SK-N-SH treated with all-trans-retinoic acid at 6 μM for 48 hours (cell line): ENCODE results near the gene TLL1.

ENCODE experiments used
- ARNTL ChIP-seq: fragments of 450-650 bp; formaldehyde crosslinking; IDR thresholded peaks from 2 replicates; pipeline ENCODE4 v1.5.0; 2020; ENCODE audit warnings: low read depth, mild to moderate bottlenecking, moderate library complexity, borderline replicate concordance
- CREB5 ChIP-seq: fragments of 250-450 bp; sonication (Bioruptor Pico); IDR thresholded peaks from 2 replicates; pipeline ENCODE4 v1.5.1; 2020; ENCODE audit warnings: low read depth, mild to moderate bottlenecking, moderate library complexity
- CSDC2 ChIP-seq: fragments of 250-450 bp; sonication (Bioruptor Pico); IDR thresholded peaks from 2 replicates; pipeline ENCODE4 v1.5.0; 2020; ENCODE audit warnings: mild to moderate bottlenecking, moderate library complexity
- ESRRG ChIP-seq: fragments of 250-450 bp; sonication (Bioruptor Pico); IDR thresholded peaks from 2 replicates; pipeline ENCODE4 v1.6.1; 2021; ENCODE audit warnings: mild to moderate bottlenecking
- GLIS3 ChIP-seq: fragments of 250-450 bp; sonication (Bioruptor Pico); IDR thresholded peaks from 2 replicates; pipeline ENCODE4 v1.5.0; 2020; ENCODE audit warnings: mild to moderate bottlenecking, moderate library complexity
- OSR1 ChIP-seq: fragments of 250-450 bp; sonication (Bioruptor Pico); IDR thresholded peaks from 2 replicates; pipeline ENCODE4 v1.8.0; 2022; ENCODE audit warnings: moderate library complexity, mild to moderate bottlenecking, inconsistent platforms
- PATZ1 ChIP-seq: fragments of 250-450 bp; sonication (Bioruptor Pico); IDR thresholded peaks from 2 replicates; pipeline ENCODE4 v1.8.0; 2020; ENCODE audit warnings: mild to moderate bottlenecking, moderate library complexity, borderline replicate concordance
- PPARA ChIP-seq: fragments of 250-450 bp; sonication (Bioruptor Pico); IDR thresholded peaks from 2 replicates; pipeline ENCODE4 v1.5.0; 2020; ENCODE audit warnings: mild to moderate bottlenecking, borderline replicate concordance
- RARB ChIP-seq: fragments of 250-450 bp; sonication (Bioruptor Pico); IDR thresholded peaks from 2 replicates; pipeline ENCODE4 v1.8.0; 2021; ENCODE audit warnings: mild to moderate bottlenecking, moderate library complexity
- SNAI2 ChIP-seq: fragments of 250-450 bp; sonication (Bioruptor Pico); IDR thresholded peaks from 2 replicates; pipeline ENCODE4 v1.5.0; 2020; ENCODE audit warnings: mild to moderate bottlenecking, moderate library complexity
- TCF4 ChIP-seq: fragments of 250-450 bp; sonication (Bioruptor Pico); IDR thresholded peaks from 2 replicates; pipeline ENCODE4 v1.8.0; 2021; ENCODE audit warnings: mild to moderate bottlenecking, moderate library complexity, borderline replicate concordance
- TOX ChIP-seq: fragments of 250-450 bp; sonication (Bioruptor Pico); IDR thresholded peaks from 2 replicates; pipeline ENCODE4 v1.8.0; 2021; ENCODE audit warnings: mild to moderate bottlenecking, moderate library complexity, borderline replicate concordance
- ZNF70 ChIP-seq: fragments of 450-650 bp; formaldehyde crosslinking; IDR thresholded peaks from 2 replicates; pipeline ENCODE4 v1.5.0; 2020; ENCODE audit warnings: mild to moderate bottlenecking, moderate library complexity

- TF ChIP-seq CREB5: no peak
- no peak for TF ChIP-seq RARB
- no peak for TF ChIP-seq ARNTL (CRISPR knock-in tag)
- no peak for TF ChIP-seq PPARA (CRISPR knock-in tag)
- no peak for TF ChIP-seq CSDC2
- TF ChIP-seq GLIS3 (CRISPR knock-in tag): no peak
- no peak for TF ChIP-seq TOX (CRISPR knock-in tag)
- no peak for TF ChIP-seq SNAI2 (CRISPR knock-in tag)
- TF ChIP-seq TCF4 (CRISPR knock-in tag): no peak
- TF ChIP-seq ESRRG (CRISPR knock-in tag): no peak
- no peak for TF ChIP-seq PATZ1 (CRISPR knock-in tag)
- no peak for TF ChIP-seq OSR1 (CRISPR knock-in tag)
- no peak for TF ChIP-seq ZNF70 (CRISPR knock-in tag)
Measured at GRCh38 chr4:165963621-165964020, 90.6 kb downstream of the TLL1 start.
